ENCODE data around the gene ANKRD24. TPM values are rescaled to one million over a fixed set of nuclear protein-coding genes. Genes with fewer than 3 reads are reported as not detected.
"Not testable (repeated sequence)": the region's sequence is repeated elsewhere in the genome, so short reads cannot be mapped to it uniquely, and the experiment has no call there.

Gene ANKRD24
- polyA plus RNA-seq, 4 donors: 0.89 to 1.4 (median 1.0) TPM

DNA sequence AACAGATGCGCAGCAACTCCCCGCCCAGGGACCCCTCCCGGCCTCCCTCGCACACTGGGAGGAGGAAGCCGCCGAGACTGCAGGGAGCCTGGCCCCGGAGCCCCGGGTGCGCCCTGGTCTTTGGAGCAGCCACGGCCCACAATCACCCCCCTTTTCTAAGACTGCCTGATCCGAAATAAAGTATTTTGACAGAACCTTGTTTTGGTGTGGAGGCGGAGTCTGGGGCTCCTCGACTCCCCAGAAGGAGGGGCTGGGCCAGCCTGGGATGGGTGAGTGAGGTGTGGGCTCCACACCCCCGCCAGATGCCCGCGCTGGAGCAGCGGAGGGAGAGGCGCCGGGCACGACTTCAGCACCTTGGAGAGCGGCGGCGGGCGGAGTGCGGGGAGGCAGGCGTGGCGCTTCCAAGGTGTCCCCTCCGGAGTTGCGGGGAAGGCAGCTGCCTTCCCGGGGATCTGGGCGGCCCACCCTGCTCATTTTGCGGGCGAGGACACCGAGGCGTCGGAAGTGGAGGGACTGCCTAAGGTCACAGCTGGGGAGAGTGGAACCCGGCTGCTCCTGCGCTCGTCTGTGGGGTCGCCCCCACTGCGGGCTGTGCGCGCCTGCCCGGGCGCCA, 9.5 kb upstream of the ANKRD24 start:
- peak in 2 of 4 donors; percentile 44 to 51 for DNase-seq (ENCODE audit: low read depth in 4 of 4, low spot score in 3 of 4)

DNA sequence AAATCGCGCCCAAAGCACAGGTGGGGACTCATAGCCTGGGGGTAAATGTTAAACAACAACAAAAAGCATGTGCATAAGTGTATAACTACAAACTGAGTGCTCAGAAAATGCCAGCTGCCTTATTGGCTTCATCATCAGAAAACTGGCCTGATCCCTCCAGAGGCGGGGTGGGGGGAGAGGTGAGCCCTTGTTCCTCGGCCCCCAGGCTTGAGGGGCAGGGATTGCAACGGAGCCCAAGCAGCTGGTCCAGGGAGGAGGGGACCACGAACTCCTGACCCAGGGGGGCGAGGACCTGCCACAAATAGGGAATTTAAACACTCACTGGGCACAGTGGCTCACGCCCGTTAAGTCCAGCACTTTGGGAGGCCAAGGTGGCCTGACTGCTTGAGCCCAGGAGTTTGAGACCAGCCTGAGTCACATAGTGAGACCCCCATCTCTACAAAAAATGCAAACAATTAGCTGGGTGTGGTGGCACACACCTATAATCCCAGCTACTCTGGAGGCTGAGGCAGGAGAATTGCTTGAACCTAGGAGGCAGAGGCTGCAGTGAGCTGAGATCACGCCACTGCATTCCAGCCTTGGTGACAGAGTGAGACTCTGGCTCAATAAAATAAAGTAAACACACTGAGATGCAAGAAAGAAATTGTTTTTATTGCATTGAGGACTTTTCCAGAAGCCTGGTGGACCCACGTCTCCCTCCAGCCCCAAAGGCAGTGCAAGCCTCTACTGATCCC, 8.8 kb upstream of the ANKRD24 start:
- no peak for DNase-seq (ENCODE audit: low read depth in 4 of 4, low spot score in 3 of 4)

DNA sequence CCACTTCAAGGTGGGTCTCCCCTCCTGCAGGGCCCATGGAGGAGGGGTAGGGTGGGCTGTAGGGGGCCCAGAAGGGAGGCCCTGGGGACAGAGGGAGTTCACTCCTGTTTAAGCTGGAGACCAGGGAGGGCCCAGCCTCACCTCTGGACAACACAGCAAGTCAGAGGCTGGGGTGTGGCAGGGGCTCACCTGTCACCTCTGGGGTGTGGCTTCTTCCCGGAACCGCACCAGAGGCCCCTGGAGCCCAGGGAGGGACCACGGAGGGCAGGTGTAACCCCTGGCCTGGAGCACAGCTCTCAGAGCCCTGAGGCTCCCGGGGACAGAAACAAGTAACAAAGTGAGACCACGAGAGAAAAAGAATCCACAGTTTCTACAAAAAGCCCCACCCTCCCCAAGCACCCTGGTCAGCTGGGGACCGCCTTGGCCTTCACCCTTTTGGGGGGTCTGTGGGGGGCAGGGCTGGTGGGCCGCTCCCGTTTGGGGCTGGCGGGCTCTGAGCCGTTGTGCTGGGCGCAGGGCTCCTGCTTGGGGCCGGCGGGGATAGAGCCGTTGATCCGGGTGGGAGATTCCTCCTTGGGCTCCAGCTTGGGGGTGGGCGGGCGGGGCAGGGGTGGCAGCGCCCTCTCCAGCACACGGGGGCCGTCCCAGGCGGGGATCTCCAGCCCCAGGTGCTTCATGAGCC, 8.1 kb upstream of the ANKRD24 start:
- no peak for DNase-seq (ENCODE audit: low read depth in 4 of 4, low spot score in 3 of 4)

DNA sequence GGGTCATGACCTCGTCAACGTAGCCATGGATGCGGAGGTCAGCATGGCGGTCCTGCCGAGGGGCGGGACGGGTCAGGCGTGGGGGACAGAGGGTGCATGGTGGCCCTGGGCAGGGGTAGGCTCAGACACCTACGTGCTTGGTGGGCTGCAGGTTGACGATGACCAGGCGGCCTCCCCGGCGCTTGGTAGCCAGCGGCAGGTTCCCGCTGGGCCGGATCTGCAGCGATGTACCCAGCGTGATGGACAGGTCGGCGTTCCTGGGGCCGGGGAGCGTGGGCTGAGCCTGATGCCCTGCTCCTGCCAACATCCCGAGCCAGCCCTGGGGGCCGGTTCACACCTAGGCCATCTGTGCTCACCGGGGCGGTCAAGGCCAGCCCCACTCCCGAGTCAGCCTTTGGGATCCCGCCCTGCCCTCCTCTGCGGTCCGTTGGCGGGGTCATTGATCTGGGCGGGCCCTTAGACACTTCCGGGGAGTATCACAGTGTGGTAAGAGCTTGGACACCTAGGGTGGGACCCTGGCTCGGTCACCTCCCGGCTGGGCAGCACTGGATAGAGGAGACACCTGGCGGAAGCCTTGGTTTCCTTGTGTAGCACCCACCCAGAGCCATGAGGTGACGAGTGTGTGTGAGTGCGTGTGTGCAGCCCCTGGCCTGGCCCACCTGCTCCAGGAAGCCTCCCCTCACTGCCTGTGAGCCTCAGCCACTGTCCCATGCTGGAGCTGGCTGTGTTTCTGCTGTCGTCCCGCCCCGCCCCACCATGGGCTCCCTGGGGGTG, 7.4 kb upstream of the ANKRD24 start:
- no peak for DNase-seq (ENCODE audit: low read depth in 4 of 4, low spot score in 3 of 4)

DNA sequence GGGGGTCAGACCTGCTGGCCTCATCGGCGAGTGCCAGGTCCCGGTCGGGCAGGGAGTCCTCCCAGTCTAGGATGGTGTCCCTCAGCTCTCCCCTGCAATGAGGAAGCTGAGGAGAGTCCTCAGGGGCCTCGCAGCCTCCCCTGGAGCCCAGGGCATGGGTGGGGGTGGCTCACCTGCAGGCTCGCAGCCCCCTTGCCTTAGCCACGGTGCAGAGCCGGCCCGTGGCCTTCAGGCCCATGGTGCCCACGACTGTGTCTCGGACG, 6.9 kb upstream of the ANKRD24 start:
- no peak for DNase-seq (ENCODE audit: low read depth in 4 of 4, low spot score in 3 of 4)

DNA sequence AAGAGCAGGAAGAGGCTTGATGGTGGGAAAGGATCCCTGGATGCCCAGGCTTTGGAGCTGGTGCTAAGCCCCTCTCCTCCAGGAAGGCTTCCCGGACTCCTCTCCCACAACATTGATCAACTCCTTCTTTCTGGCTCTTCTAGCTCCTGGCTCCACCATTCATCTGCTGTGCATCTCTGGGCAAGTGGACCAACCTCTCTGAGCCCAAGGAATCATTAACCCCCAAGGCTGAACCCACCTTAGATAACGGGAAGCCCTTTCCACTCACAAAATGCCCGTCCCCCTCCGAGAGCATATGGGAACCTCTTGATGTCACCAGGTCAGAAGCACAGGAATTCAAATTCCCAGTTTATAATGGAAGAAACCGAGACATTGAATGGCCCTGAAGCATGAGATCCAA, 5.3 kb upstream of the ANKRD24 start:
- DNase-seq (ENCODE audit: low read depth in 4 of 4, low spot score in 3 of 4): no peak

DNA sequence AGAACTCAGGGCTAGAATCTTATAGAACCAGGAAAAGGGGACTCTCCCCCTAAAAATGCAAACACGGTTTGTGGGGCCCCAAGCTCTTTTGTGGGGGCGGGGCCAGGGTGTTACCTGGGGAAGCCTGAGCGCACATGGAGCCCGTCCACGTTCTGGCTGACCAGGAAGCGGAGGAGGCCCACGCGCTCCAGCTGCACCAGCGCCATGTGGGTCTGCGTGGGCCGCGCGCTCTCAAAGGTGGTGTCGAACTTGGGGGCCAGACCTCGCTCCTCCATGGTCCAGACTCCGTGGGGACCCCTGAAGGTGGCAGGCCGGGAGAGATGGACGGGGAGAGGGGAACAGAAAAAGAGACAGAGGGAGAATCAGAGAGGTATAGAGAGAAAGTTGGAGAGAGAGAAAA, 3.5 kb upstream of the ANKRD24 start:
- no peak for DNase-seq (ENCODE audit: low read depth in 4 of 4, low spot score in 3 of 4)

DNA sequence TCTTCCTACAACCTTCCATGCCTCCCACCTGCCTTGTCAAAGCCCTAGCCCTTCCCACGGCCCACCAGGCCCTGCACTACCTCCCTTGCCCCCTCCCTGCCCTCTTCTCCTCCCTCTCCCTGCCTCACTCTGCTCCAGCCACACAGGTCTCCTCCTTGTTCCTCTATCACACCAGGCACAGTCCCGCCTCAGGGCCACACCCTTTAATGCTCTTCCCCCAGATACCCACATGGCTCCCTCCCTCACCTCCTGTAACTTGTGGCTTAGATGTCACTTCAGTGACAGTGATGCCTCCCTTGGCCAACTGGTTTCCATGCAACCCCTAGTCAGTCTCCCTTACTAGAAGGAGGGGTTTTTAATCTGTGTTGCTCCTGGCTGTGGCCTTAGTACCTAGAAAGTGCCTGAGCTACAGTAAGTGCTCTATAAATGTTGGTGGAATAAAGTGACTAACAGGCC, 1.4 kb upstream of the ANKRD24 start:
- no peak for DNase-seq (ENCODE audit: low read depth in 4 of 4, low spot score in 3 of 4)

DNA sequence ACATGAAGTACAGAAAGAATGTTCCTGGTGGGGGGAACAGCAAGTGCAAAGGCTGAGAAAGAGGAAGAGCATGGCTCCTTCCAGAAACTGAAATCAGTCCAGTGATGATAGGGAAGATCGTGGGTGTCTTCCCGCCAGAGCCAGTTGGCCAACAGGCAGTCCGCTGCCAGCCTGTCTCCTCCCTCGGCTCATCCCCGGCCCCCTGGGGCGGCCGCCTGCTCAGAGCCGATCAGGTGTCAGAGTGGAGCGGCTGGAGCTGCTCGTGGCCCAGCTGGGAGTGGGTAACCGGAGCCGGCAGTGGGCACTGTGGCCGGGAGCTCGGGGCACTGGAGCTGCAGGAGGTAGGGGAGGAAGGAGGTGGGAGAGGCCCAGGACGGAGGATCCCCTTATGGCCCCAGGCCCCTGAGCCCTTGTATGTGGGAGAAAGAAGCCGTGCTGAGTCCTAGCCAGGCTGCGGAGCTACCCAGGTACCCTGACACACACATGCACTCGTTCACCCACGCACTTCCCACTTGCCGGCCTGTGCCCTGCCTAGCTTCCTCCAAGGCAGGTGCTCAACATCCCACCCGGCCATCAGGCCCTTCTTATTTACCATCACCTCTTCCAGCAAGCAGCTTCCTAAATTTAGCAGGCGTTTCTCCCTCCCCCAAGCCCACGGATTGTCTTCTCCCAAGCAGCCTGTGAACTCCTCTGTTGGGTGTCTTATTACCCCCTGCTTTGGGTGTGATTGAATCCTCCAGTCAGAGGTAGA, 1.7 kb downstream of the ANKRD24 start:
- no peak for DNase-seq (ENCODE audit: low read depth in 4 of 4, low spot score in 3 of 4)

DNA sequence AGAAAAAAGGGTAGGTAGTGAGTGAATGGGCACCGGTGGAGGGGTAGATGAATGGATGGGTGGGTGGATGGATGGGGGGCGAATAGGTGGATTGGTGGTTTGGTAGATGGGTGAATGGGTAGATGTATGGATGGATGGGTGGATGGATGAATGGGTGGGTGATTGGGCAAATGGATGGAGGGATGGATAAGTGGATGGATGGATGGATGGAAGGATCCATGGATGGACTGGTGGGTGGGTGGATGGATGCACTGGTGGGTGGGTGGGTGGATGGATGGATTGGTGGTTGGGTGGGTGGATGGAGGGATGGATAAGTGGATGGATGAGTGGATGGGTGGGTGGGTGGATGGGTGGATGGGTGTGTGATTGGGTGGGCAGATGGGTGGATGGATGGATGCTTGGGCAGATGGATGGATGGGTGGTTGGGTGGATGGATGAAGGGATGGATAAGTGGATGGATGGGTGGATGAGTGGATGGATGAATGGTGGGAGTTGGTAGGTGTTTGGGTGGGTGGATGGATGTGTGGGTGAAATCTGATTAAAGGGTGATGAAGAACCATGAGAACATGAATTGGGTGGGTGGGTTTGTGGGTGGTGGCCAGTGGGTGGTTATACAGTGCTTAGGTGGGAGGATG, 2.3 kb downstream of the ANKRD24 start:
- DNase-seq (ENCODE audit: low read depth in 4 of 4, low spot score in 3 of 4): no peak

DNA sequence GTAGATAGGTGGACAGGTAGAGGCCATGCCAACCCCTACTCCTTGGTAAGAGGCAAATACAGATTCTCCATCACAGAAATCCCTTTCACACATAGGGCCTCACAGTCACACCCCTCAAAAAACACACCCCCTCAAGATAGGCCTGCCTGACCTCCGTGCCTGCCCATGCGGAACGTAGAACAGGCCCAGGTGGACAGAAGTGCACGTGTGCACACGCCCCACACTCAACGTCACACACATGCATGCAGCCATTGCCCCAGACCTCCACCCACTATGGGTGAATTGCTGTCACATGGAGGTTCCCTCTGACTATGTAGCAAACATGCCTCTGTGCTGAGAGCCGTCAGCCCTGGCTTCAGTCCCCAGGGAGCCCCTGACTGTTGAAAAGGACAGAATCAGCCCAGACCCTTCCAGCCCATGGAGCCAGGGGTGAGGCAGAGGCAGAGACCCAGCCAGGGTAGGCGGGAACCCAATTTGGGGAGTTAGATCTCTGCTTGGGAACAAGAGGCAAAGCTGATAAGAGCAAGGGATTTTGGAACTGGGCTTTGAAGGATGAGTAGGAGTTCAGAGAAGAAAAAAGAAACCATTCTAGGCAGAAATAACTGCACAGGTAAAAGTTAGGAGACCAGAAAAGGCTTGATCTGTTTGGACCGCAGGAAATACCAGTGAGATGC, 3.1 kb downstream of the ANKRD24 start:
- no peak for DNase-seq (ENCODE audit: low read depth in 4 of 4, low spot score in 3 of 4)

DNA sequence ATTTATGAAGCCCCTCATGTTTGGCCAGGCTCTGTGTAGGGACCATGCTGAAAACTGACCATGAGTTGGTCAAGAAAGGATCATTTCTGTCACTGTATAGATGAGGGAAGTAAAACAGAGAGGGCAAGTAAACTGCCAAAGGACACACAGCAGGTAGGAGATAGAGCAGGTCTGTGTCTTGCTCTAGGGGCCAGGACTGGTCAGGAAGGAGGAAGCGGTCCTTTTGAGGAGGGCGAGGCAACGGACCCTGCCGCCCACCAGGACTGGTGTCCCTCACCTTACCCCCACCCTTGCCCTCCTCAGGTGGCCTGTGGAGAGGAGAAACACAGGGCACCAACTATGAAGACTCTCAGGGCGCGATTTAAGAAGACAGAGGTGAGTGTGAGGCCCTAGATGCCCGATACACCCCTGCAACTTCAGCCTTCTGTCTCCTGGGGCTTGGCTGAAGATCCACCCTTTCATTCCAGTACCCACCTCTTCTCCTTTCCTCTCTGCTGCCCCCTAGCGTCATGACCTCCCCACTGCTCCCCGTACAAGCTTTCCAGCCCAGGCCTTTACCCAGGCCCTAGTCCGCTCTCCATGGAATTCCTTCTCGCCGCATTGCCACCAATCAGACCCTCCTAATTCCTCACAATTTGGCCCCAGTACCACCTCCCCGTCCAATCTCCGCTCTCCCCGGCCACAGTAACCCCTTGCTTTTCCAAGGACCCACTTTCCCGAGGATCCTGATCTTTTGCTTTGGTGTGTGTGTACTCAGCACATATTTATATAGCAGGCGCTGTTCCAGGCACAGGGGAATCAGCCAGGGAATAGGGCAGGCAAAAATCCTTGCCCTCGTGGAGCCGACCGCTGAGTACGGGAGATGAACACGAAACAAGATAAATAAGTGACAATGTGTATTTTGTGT, 3.9 kb downstream of the ANKRD24 start:
- DNase-seq (ENCODE audit: low read depth in 4 of 4, low spot score in 3 of 4): peak in 2 of 4 donors; percentile 51 to 53

DNA sequence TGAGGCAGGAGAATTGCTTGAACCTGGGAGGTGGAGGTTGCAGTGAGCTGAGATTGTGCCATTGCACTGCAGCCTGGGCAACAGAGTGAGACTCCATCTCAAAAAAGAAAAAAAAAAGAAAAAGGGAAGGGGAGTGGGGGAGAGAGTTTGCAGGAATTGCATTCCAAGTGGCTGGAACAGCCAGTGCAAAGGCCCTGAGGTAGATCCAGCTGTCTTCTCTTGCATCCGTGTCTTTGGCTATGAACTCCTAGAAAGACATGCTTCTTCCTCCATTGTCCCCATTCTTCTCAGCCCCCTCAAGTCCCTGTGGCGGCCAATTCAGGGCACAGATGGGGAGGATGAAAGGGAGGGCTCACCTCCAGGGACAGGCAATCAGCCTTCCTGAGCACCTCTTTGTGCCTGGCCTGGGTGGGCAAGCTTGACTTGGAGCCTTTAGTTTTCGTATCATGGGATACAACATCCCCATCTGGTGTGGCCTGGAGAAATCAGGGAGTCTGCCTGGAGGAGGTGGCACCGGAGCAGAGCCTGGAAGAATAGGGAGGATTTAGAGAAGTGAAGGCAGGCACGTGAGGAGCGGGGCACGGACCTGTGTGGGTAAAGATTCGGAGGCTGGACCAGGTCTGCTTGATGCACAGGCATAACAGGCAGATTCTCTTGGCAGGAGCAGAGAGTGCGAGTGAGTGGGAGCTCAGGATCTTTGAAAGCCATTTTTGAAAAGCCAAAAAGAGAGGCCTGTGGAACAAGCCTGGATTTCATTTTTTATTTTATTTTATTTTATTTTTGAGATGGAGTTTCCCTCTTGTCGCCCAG, 5.0 kb downstream of the ANKRD24 start:
- DNase-seq (ENCODE audit: low read depth in 4 of 4, low spot score in 3 of 4): no peak

DNA sequence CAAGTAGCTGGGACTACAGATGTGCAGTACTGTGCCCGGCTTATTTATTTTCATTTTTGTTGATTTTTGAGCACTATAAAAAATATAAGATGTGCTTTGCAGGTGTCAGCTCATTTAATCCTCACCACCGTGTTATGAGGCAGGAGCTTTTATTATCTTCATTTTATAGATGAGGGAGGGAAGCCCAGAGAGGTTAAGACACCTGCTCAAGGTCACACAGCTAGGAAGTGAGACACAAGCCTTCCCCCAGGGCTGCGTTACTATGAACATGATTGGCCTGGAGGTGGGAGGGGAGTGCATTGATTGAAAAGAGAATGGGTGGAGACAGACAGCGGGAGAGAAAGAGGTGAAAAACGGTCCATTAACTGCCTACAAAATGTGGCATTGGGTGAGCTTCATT, 7.2 kb downstream of the ANKRD24 start:
- DNase-seq (ENCODE audit: low read depth in 4 of 4, low spot score in 3 of 4): no peak

DNA sequence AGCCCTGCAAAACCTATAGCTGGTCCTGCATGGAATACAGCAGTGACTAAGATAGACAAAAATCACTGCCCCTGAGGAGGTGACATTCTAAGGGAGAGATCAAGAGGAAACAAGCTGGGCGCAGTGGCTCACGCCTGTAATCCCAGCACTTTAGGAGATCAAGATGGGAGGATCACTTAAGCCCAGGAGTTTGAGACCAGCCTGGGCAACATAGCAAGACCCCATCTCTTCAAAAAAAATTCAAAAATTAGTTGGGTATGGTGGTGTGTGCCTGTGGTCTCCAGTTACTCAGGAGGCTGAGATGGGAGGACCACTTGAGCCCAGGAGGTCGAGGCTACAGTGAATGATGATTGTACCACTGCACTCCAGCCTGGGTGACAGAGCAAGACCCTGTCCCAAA, 10.0 kb downstream of the ANKRD24 start:
- DNase-seq (ENCODE audit: low read depth in 4 of 4, low spot score in 3 of 4): not testable (repeated sequence)

DNA sequence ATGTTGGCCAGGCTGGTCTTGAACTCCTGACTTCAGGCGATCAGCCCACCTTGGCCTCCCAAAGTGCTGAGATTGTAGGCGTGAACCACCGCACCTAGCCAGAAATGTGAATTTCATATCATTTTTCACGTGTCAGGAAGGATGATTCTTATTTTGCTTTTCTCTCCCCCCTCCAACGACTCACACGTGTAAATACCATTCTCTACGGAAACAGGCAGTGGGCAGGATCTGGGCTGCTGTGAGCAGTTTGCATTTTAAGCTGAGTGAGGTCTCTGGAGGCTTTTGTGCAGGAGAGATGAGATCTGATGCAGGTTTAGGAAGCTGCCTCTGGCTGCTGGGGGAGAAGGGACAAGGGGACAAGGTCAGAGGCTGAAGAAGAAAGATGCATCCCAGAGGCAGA, 11.9 kb downstream of the ANKRD24 start:
- DNase-seq (ENCODE audit: low read depth in 4 of 4, low spot score in 3 of 4): no peak

DNA sequence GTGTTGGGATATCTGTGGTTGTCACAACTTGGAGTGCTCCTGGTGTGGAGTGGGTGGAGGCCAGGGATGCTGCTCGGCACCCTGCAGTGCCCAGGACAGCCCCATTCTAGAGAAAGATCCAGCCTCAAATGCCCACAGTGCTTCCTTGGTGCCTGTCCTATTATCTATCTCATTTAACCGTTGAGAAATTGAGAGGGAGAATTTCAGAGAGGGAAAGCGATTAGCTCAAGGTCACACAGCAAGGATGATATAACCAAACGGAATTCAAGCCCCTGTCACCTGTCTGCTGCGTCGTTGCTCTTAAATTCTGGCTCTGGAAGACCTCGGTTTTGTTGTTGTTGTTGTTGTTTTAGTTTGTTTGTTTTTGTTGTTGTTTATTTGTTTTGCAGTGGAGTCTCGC, 13.5 kb downstream of the ANKRD24 start:
- no peak for DNase-seq (ENCODE audit: low read depth in 4 of 4, low spot score in 3 of 4)

Data from right renal pelvis (tissue), 4 donors.